GM19099 (cell line): Measurements from ENCODE around the gene FAM114A2.
A peak's percentile ranks its signal among the peaks of the same experiment; 100 is the strongest.

Source experiments
- POLR2A ChIP-seq: IDR thresholded peaks from 3 replicates; pipeline ENCODE4 v1.6.1; 2011; ENCODE audit warnings: low read depth; ENCODE audit not compliant: insufficient read length; ENCODE audit errors: extremely low read depth

Gene FAM114A2

DNA sequence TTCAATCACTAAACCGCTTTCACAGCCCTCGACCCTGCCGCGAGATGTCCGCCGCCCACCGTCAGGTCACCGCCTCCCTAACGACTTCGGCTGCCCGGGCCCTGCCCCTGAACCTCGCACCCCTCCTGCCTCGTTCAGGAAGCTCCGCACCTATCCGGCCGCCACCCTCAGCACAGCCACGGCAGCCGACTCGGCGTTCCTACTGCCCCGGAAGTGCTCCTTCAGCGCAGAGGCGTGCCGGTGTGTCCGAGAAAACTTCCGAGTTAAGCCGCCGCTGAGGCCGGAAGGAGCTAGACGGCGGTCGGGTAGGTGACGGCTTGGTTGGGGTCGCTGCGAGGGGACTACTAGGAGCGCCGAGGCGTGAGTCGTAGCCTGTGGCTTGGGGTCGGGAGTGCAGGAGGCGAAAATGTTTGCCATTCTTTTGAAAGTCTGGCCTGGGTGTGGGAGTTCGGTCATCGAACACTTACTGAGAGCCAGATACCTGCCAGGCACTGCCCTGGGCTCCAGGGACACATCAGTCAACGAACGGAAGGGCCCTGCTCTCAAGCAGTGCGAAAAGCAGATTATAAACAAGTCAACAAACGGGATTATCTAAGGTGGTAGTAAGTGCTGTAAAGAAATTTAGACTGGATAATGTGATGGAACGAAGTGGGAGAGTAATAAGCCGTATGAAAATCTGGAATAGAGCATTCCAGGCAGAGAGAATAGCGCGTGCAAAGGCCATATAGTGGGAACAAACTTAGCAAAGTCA, at the start of gene FAM114A2, which contains the start of gene MFAP3:
TSS of gene FAM114A2 (minus strand) at position 204 of the 751 bp plus-strand sequence. CDS start 3,957 bp downstream, outside the sequence.
TSS of gene MFAP3 (plus strand) at position 261 of the 751 bp plus-strand sequence. CDS start 10,756 bp downstream, outside the sequence.
- peak; percentile 96 for TF ChIP-seq POLR2A

DNA sequence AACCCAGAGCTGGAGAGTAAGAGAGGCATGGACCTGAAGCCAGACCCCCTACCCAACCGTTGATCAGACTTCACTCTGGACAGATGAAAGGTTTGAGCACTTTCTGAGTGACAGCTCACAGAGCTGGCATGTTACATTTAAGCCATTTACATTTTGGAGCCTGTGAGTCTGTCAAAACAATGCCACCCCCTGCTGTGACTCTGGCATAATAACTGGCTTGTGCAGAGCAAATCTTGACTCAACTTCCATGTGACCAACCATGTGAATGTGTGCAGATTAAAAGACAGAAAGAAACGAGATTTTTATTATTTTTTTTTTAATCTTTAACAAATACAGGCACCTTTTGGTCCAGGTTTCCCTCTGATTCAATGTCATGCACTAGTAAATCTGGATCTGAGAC, 48.5 kb upstream of the FAM114A2 start:
- TF ChIP-seq POLR2A = no peak

DNA sequence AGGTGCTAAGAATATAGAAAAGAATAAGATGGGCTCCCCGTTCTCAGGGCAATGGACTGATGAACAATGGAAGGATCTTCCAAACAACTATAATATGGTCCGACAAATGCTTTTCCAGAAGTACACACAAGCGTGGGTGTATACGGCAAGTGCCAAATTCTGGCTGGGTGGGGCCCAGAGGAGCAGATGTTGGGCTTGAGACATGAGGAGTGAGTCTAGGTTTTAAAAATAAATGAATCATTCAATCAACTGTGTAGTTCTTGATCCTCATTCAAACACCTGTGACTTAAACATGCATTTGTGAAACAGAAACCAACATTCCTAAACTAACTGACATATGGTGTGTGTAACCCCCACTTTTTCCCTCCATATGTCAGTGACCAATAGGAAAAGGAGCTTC, 47.9 kb upstream of the FAM114A2 start:
- TF ChIP-seq POLR2A = no peak

DNA sequence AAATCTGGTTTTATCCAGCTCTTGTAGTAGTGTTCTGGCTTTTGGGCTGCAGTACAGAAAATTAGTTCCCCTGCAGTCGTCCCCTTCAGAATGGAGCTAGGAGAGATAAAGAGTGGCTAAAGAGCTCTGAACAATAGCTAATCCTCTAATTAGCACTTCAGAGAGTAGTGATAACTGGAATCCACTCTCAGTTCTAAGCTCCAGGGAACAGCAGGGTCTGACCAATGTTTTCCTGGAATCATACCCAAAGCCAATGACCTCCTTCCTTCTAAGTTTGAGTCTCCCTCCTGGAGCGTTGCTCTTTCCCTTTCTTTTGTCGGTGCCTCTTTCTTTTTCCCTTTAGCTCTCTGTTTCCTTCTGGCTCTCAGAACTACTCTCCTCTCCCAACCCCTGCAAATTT, 47.4 kb upstream of the FAM114A2 start:
- no peak for TF ChIP-seq POLR2A

DNA sequence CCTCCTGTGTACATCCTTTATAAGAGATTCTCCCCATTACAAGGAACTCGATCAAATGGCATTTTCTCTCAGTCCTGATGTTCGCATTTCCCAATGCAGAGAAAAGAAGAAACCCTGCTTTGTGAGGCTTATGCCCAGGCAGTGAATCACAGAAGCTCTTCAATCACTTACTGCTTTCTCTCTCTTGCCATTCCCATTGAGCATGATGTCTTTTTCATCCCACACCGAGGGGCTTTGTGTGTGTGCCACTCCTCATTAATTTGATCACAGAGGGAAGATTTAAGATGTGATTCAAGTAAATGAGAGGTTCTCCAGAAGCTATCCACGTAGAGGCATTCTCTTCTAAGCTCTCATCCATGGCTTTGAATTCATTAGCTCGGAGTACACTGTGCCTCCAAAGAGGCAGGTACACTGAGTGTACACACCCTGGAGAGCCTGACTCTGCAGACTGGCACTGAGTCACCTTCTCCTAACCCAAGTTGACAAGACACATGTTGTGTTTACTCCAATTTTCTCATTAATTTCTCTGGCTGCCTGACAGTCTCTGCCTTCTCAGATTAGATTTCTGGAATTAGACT, 45.4 kb upstream of the FAM114A2 start:
- TF ChIP-seq POLR2A = no peak

DNA sequence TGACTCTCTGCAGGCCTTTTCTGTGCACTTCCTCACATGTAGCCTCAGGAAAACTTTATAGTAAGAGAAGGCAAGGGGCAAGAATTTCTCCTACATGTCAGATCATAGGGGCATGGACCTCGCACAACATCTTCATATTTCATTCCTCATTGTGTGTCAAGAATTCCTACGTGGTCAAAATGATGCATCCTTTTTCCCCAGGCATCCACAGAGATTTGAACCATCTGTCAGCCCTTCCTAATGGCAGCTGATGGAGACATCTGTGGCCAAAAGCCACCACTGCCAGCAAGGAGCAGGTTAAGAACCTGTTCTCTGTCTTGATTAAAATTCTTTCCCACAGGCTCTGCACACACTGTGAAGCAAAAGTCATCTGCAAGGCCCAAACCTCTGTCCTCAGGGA, 42.5 kb upstream of the FAM114A2 start:
- TF ChIP-seq POLR2A = no peak

DNA sequence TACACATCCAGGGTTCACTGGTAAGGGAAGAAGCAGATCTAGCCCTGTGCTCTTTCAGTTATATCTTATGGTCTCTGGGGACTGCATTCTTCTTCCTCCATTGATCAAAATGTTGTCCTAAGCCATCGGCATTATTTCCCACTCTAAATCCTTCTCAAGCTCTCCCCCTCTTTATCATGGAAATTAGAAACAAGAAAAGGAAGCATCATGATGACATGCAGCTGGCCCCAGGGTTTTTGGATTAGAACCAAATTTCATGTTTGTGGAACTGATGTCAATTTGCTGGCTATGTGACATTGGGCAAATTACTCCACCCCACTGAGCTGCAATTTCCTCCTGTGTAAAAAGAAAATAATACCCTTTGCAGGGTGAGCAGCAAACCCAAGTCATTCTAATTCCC, 39.6 kb upstream of the FAM114A2 start:
- no peak for TF ChIP-seq POLR2A

DNA sequence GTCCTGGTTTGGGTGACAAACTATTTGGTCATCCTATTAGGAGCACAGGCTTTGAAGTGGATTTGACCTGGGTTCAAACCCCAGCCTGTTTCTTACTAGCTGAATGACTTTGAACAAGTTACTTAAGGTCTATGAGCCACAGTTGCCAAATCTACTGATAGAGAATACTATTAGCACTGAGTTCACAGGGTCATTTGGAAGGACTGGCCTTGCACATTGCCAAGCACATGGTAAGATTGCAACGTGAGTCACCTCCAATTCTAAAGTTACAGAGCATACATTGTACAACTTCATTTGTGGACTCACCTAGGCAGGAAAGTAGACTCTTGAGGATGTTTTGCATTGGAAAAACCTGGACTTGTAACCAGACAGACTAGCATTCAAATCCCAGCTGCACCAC, 39.0 kb upstream of the FAM114A2 start:
- no peak for TF ChIP-seq POLR2A

DNA sequence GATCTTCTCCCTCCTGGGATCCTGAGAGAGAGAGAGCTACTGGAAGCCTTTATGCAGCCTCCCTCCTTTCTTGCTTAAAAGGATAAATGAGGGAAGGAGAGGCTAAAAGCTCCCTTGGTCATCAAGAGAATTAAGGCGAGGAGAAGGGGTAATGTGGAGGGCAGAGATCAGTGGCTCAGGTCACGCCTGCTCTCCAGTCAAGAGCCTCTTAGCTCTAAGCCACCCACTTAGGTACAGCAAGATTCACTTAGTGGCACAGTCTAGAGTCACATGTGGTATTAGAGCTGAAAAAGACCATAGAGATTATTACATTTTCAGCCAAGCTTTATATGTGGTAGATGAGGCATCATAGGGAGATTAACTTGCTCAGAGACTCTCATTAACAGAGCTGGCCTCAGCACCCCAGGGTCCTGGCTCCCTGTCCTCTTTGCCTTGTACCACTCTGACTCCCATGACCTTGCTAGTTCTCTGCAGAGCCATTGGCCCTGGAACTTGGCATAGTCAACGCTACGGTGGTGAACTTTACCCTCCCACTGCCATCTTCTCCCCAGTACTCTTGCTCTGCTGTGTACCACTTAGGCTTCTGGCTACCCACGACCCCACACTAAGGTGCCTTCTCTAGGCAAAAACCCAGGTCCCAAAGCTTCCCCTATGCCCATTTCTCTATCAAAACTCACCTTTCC, 37.7 kb upstream of the FAM114A2 start:
- TF ChIP-seq POLR2A = no peak

DNA sequence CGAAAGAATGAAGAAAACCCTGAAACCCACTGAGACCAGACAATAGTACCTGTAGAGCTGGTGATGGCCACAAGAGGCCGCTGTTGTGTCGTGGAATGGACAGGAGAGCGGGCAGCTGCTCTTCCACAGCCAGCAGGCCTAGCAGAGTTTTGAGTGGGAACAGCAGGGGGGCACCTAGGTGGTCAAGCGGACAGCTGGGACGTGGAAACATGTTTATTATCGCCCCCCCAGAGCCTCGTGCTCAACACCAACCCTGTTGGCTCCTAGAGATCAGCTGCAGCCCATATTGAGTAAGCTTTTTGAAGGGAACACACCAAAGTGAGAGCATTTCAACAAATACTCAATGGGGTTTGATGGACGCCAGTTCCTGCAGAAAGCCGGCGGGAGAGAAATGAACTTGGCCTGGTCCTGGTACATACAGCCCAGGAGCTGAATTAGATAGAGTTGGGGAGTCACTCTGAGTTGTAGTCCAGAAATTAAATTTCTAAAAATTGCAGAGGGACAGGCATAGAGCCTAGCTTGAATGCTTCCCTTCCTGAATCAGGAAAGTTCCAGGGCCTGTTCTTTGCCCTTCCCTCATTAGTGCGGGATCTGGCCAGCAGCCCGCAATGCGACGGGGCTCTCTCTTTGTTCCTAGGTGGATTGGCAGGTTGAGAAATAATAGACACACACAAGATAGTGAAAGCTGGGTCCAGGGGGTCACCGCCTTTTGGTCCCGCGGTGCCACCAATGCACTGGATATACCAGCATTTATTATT, 33.9 kb upstream of the FAM114A2 start:
- TF ChIP-seq POLR2A = no peak

DNA sequence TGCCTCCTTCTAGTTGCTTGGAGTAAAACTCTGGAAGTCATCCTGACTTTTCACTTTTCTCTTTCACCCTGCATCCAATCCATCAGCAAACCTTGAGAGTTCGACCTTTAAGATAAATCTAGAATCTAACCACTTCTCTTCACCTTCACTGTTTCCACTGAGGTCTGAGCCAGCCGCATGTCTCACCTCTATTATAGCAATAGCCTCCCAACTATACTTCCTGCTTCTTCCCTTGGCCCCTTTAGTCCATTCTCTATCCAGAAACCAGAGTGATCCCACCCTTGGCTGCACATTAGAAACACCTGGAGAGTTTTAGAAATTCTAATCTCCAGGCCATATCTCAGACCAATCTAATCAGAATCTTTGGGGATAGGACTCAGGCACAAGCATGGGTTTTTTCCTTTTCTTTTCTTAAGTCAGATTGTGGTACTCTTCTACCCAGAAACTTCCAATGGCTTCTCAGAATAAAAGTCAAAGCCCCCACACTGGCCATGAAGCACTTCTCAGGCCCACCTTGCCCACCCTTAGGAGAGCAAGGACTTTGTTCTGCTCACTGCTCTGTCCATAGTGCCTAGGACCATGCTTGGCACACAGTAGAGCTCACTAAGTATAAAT, 33.2 kb upstream of the FAM114A2 start:
- no peak for TF ChIP-seq POLR2A

DNA sequence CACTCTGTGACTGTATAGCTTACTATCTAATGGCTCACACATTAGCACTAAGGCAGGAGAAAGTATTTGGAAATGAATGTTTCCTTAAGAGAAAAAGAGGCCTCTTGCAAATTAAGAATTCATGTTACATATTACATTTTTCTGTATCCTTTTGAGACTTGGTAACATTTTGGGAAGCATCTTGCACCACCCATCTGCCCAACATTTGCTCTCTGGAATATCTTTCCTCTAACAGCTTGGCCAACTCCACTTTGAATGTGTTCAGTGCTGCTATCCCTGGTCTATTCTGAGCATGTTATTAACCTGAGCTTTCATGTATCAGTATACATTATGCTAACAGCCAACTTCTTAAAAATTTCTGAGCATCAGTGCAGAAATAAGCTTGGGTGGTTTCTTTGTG, 27.3 kb upstream of the FAM114A2 start:
- no peak for TF ChIP-seq POLR2A

DNA sequence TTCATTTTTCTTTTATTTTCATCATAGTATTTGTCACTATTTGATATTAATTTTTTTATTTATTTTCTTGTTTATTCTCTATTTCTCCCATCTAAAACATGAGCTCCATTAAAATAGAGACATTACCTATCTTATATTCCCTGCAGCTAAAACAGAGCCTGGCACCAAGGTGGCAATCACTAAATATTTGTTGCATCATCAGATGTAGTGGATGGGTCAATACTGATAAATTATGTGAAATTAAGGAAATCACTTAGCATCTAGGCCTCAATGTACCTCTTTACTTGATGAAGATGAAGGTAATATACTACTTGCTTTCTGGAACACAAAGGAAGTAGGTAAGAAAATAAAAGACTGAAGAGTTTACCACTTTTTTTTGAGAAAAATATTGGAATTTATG, 24.7 kb upstream of the FAM114A2 start:
- no peak for TF ChIP-seq POLR2A

DNA sequence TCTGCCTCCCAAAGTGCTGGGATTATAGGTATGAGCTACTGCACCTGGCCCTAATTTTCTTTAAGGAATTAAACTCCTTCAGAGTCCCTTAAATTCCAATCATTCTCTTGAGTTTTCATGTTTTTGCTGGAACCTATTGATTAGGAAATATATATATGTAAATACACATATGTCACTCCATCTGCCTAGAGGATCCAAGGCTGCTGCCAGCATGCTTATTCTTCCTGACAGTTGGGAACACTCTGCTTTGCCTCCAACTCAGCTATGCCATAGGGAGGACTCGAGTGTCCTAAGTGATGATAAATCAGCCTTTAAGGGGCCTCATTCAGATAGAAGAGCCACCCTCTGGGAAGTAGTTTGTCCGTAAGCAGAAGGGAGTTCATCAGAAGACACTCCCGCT, 21.9 kb upstream of the FAM114A2 start:
- TF ChIP-seq POLR2A = no peak

DNA sequence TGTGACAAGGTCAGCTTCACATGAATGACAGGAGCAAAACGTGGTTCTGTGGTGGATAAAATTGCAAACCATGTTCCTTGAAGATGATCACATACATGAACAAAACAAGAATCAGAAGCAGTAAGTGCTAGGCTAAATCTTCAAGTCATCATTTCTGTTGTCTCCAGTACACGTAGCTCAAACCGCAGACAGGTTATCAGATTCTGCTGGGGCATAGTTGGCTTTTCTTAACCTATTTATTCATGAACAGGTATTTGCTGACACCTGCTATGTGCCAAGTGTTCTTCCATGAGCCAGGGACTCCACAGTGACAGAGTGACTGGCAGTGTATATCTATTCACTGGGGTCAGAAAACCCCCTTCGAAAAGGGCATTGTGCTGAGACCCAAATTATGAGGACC, 20.9 kb upstream of the FAM114A2 start:
- TF ChIP-seq POLR2A = no peak
